ENCODE measurements around the gene ZNF556.

GRCh38 chr19:2923510-2923909 is 56.4 kb downstream of the ZNF556 start:
- no peak for TF ChIP-seq CTCF (conservative IDR thresholded peaks at IDR 0.05; ENCODE audit: low read depth, low read length)
- TF ChIP-seq EZH2 (IDR thresholded peaks at IDR 0.05; ENCODE audit: borderline replicate concordance, low read depth, low read length, poor library complexity, severe bottlenecking): no peak

Data from A673 (cell line).